ENCODE data around the gene RAD1. TPM values are rescaled to one million over a fixed set of nuclear protein-coding genes. Genes with fewer than 3 reads are reported as not detected.
"Not testable (repeated sequence)": the region's sequence is repeated elsewhere in the genome, so short reads cannot be mapped to it uniquely, and the experiment has no call there.

Gene RAD1
- total RNA-seq, 1 donor from 2014 or later: 22.7 TPM

GRCh38 chr5:34923256-34923655, 8.0 kb upstream of the RAD1 start:
- ATAC-seq; intact Hi-C loops (cut with DNase I): not testable (repeated sequence)

GRCh38 chr5:34919077-34919476, 3.8 kb upstream of the RAD1 start:
- DNase-seq (ENCODE audit: missing footprints) (no peak), ATAC-seq (no peak)
- intact Hi-C loops (cut with DNase I): loop anchor here (10.0 kb wide), 1 partner anchor 1474 kb away; the partner anchor contains the start of gene TARS1

More at GRCh38 chr5:34923256-34923655, 8.0 kb upstream of the RAD1 start:
- not testable (repeated sequence) for DNase-seq (ENCODE audit: missing footprints)

GRCh38 chr5:34918025-34918424, 2.7 kb upstream of the RAD1 start:
- no peak for ATAC-seq
- intact Hi-C loops (cut with DNase I): loop anchor here (10.0 kb wide), 1 partner anchor 1473 kb away; the partner anchor contains the start of gene TARS1

GRCh38 chr5:34916518-34916917, 1.2 kb upstream of the RAD1 start:
- ATAC-seq (no peak), DNase-seq (ENCODE audit: missing footprints) (no peak)
- intact Hi-C loops (cut with DNase I): loop anchor here (10.0 kb wide), 1 partner anchor 1472 kb away; the partner anchor contains the start of gene TARS1

More at GRCh38 chr5:34918025-34918424, 2.7 kb upstream of the RAD1 start:
- DNase-seq (ENCODE audit: missing footprints): no peak

GRCh38 chr5:34915856-34916192, 520 bp upstream of the RAD1 start:
- DNase-seq (ENCODE audit: missing footprints): no peak
- no peak for ATAC-seq
- intact Hi-C loops (cut with DNase I): loop anchor here (1.0 to 10.0 kb wide), 2 partner anchors 13 to 1471 kb away; partner anchors contain the start of genes DNAJC21 and TARS1

- intact Hi-C loops (cut with DNase I): loop anchor here (1.0 to 10.0 kb wide), 2 partner anchors 15 to 1470 kb away; partner anchors contain the start of genes DNAJC21 and TARS1
- ATAC-seq (no peak), DNase-seq (ENCODE audit: missing footprints) (peak; percentile 70)
Measured at GRCh38 chr5:34914671-34915138, 599 bp downstream of the RAD1 start.

- no peak for ATAC-seq
- intact Hi-C loops (cut with DNase I): loop anchor here (10.0 kb wide), 1 partner anchor 1468 kb away; the partner anchor contains the start of gene TARS1
- DNase-seq (ENCODE audit: missing footprints): no peak
Measured at GRCh38 chr5:34913072-34913471, 2.2 kb downstream of the RAD1 start.

- no peak for DNase-seq (ENCODE audit: missing footprints)
Measured at GRCh38 chr5:34905564-34905963, 9.7 kb downstream of the RAD1 start.

GRCh38 chr5:34903260-34903659, 12.0 kb downstream of the RAD1 start:
- DNase-seq (ENCODE audit: missing footprints) (no peak), ATAC-seq (no peak)
- intact Hi-C loops (cut with DNase I): no loop called here

More at GRCh38 chr5:34905564-34905963, 9.7 kb downstream of the RAD1 start:
- intact Hi-C loops (cut with DNase I): no loop called here
- no peak for ATAC-seq

GRCh38 chr5:34900652-34901051, 14.7 kb downstream of the RAD1 start:
- ATAC-seq (no peak), DNase-seq (ENCODE audit: missing footprints) (no peak)
- intact Hi-C loops (cut with DNase I): no loop called here

- intact Hi-C loops (cut with DNase I): loop anchor here (10.0 kb wide), 1 partner anchor 244 kb away; the partner anchor contains the start of gene RAI14
- DNase-seq (ENCODE audit: missing footprints): peak; percentile 22
Measured at GRCh38 chr5:34899066-34899465, 16.2 kb downstream of the RAD1 start.

GRCh38 chr5:34898258-34898895, 16.9 kb downstream of the RAD1 start:
- intact Hi-C loops (cut with DNase I): loop anchor here (1.0 to 10.0 kb wide), 3 partner anchors 244 to 413 kb away; partner anchors contain the start of gene RAI14
- DNase-seq (ENCODE audit: missing footprints): peak; percentile 64
- ATAC-seq: peak; percentile 80

More at GRCh38 chr5:34899066-34899465, 16.2 kb downstream of the RAD1 start:
- ATAC-seq: no peak

GRCh38 chr5:34897646-34898045, 17.7 kb downstream of the RAD1 start:
- ATAC-seq: no peak

GRCh38 chr5:34895641-34896419, 19.5 kb downstream of the RAD1 start:
- DNase-seq (ENCODE audit: missing footprints): no peak
- no peak for ATAC-seq
- intact Hi-C loops (cut with DNase I): loop anchor here (10.0 kb wide), 1 partner anchor 241 kb away; the partner anchor contains the start of gene RAI14

More at GRCh38 chr5:34897646-34898045, 17.7 kb downstream of the RAD1 start:
- DNase-seq (ENCODE audit: missing footprints): no peak
- intact Hi-C loops (cut with DNase I): loop anchor here (1.0 to 10.0 kb wide), 3 partner anchors 243 to 412 kb away; partner anchors contain the start of gene RAI14

GRCh38 chr5:34894716-34895115, 20.6 kb downstream of the RAD1 start:
- intact Hi-C loops (cut with DNase I): loop anchor here (10.0 kb wide), 1 partner anchor 240 kb away; the partner anchor contains the start of gene RAI14
- DNase-seq (ENCODE audit: missing footprints) (no peak), ATAC-seq (no peak)

GRCh38 chr5:34892414-34892813, 22.9 kb downstream of the RAD1 start:
- ATAC-seq: no peak
- DNase-seq (ENCODE audit: missing footprints): no peak
- intact Hi-C loops (cut with DNase I): loop anchor here (10.0 kb wide), 1 partner anchor 238 kb away; the partner anchor contains the start of gene RAI14

- ATAC-seq (peak; percentile 52), DNase-seq (ENCODE audit: missing footprints) (no peak)
- intact Hi-C loops (cut with DNase I): loop anchor here (10.0 kb wide), 1 partner anchor 237 kb away; the partner anchor contains the start of gene RAI14
Measured at GRCh38 chr5:34891981-34892380, 23.3 kb downstream of the RAD1 start.

GRCh38 chr5:34889394-34889793, 25.9 kb downstream of the RAD1 start:
- ATAC-seq (no peak), DNase-seq (ENCODE audit: missing footprints) (no peak)
- intact Hi-C loops (cut with DNase I): no loop called here
